Activated T-cell treated with anti-CD3 and anti-CD28 coated beads for 24 hours (primary cell): ENCODE data around the gene DNASE2.

Experiments used
- DNase-seq: peaks from one replicate; pipeline ENCODE4 v3.0.0-alpha.2; 2020; ENCODE audit warnings: low read depth

DNASE2 gene

DNA sequence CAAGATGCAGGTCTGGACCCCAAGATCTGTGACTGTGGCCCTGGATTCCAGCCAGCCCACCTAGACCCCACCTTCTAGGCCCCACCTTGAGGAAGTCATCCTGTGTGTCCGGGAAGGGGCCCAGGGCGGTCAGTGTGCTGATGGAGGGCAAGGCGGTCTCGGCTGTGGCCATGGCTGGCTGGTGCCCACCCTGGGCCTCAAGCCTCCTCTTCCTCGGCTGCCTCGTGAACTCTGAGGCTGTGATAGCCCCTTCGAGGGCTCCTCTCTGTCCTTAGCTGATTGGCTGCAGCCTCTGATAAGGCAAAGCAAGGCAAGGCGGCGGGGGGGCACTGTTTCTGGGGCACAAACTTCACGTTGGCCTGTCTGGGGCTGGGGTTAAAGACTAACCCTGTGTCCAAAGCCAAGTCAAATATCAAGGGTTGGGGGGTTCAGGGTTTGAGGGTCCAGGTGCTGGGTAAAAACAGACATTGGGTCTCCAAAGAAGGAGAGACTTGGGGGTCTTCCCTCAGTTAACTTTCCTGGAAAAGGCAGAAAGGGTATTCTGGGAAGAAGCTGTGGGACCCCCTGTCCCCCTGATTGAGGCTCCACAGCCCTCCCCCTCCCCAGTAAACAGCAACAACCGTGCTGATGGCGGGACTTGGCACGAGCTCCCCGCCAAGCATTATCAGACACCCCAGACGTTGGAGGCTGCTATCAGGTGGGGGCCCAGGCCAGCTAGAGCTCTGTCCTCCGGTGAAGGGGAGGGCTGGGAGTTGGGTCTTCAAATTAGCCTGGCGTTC, 5.9 kb upstream of the DNASE2 start, which contains the start of gene KLF1:
Gene KLF1 (minus strand): TSS at position 233 of the 779 bp plus-strand sequence. CDS start 61 bp downstream, at position 172.
- no peak for DNase-seq

GRCh38 chr19:12886651-12886968, 5.4 kb upstream of the DNASE2 start:
- DNase-seq, result no peak

DNA sequence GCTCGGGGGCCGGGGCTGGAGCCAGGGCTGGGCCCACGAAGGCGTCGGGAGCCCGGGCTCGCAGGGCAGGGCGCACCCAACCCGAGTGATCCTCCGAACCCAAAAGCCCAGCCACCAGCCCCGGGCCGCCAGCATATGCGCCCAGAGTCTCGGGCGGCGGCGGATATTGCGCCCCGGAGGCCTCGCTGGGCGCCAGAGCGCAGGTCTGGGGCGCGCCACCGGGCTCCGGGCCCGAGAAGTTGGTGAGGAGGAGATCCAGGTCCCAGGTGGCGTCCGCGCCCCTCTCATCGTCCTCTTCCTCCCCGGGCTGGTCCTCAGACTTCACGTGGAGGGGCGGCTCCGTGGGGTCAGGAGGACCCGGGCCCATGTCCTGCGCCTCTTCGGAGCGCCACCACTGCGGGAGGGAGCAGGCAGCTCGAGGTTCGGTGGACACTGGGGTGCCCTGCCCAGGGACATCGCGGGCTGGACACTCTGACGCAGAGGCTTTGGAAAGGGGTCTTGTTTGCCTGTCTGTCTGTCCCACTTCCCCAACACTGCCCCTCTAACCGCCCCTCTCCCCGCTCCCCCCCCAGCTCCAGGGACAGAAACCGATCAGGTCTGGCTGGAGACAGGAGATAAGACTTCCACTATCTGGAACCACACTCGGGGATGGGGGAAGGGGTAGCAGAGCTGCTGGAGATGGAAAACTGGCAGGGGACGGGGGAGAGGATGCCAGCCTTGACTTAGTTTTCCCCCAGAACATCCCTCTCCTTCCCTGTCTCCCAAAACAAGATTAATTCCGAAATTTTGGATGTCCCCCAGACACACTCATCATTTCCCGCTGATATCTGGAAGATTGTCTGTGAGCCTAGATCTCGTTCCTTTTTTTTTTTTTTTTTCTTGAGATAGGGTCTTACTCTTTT, 4.8 kb upstream of the DNASE2 start:
- DNase-seq, result no peak

DNA sequence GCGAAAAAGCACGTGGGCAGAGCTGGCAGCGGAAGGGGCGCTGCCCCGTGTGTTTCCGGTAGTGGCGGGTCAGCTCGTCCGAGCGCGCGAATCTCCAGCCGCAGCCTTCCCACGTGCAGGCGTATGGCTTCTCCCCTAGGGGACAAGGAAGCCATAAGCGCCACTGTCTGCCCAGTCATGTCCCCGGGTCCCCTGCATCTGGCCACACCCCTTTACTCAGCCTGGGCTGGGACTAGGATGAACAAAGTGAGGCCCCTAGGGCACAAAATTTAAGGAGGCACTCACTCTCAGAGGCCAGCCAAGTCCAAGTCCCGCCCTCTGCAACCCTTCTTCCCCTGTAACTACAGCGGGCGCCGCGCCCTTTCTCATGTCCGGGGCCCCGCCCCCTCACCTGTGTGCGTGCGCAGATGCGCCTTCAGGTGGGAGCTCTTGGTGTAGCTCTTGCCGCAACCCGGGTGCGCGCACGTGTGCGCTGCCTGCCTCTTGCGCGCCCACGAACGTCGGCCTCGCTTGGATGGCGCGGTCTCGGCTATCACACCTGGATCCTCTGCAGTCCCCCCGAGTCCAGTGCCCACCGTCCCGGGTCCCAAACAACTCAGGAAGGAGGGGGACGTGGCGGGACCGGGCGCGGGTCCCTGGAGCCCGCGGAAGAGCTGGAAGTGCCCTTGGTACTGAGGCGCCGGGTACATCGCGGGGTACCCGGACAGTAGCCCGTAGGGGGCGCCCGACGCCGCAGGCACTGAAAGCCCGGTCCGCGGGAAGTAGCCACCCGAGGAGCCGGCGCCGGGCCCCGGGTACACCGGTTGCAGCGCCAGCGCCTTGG, 3.9 kb upstream of the DNASE2 start:
- peak; percentile 86 for DNase-seq

GRCh38 chr19:12884627-12884925, 3.3 kb upstream of the DNASE2 start:
- DNase-seq, result no peak

- DNase-seq, result no peak
Measured at GRCh38 chr19:12884202-12884601, 3.0 kb upstream of the DNASE2 start.

DNA sequence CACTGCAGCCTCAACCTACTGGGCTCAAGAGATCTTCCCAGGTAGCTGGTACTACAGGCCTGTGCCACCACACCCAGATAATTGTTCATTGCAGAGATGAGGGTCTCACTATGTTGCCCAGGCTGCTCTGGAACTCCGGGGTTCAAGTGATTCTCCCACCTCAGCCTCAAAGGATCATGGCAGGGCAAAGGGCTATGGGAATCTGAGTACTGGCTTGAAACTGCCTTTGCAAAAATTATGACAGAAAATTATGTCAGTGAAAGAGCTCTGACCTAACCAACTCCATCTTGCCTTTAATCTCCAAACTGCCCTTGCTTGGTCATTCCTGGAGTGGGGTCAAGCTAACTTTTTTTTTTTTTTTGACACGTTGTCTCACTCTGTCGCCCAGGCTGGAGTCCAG, 1.3 kb upstream of the DNASE2 start:
- no peak for DNase-seq

DNA sequence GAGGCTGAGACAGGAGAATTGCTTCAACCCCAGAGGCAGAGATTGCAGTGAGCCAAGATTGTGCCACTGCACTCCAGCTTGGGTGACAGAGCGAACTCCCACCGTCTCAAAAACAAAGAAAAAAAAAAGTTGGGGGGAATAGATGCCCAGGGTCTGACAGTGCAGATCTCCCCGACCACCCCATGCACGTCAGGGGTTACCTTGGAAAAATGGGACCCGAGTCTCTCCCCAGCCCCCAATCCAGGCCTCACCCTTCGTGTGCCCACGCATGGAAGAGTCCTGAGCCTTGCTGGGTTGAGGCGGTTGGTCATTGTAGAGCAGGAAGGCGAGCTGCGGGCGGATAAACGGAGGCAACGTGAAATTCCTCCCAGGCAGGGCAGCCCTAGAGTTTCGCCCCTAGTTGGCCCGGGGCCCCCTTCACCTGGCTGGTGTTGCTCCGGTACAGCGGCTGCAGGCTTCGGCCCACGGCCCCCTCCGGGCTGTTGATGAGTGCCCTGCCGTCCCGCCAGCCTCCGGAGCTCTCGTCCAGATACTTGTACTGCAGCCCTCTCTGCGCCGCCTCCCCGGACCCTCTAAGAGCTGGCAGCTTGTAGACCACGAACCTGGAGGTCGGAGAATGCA, 588 bp downstream of the DNASE2 start:
- DNase-seq, result no peak

DNA sequence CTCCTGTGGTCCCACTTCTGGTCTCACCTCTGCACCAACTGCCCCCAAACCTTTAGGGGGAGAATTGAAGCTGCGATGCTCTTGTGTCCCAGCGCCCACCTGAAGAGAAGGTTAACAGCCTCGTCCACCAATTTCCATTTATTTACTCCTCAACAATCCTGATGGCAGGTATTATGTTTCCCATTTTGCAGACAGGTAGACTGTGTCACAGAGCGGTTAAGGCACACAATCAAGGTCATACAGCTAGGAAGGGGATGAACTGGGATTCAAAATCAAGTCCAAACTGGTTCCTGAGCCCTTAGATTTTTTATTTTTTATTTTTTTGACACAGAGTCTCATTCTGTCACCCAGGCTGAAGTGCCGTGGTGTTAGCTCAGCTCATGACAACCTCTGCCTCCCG, 6.2 kb downstream of the DNASE2 start:
- DNase-seq, result no peak

- no peak for DNase-seq
Measured at GRCh38 chr19:12873891-12874745, 7.1 kb downstream of the DNASE2 start.

DNA sequence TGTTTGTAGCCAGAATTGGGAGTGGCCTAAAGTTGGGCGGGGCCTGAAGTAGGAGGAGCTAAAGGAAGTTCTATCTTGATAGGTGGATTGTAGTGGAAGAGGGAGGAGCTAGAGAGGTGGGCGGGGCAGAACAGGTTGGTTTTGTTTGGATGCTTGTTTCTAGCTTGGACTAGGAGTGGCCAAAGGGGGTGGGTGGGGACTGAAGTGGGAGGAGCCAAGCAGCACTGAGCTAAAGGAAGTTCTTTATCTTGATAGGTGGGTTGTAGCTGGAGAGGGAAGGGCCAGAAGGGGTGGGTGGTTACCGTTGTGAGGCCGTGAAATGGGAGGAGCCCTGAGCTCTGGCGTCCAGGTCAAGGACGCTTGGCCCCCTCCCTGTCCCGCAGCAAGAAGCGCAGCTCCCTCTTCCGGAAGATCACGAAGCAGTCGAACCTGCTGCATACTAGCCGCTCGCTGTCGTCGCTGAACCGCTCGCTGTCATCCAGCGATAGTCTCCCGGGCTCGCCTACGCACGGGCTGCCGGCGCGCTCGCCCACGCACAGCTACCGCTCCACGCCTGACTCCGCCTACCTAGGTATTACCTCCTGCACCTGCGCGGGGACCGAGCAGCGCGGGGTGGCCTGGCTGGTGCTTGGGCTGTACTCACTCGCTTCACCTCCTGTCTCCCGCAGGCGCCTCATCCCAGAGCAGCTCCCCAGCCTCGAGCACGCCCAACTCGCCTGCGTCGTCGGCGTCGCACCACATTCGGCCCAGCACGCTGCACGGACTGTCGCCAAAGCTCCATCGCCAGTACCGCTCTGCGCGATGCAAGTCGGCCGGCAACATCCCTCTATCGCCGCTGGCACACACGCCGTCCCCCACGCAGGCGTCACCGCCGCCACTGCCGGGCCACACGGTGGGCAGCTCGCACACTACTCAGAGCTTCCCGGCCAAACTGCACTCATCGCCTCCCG, 8.0 kb downstream of the DNASE2 start:
- no peak for DNase-seq

GRCh38 chr19:12872255-12872654, 9.0 kb downstream of the DNASE2 start:
- no peak for DNase-seq

- DNase-seq, result no peak
Measured at GRCh38 chr19:12871681-12872080, 9.6 kb downstream of the DNASE2 start.

DNA sequence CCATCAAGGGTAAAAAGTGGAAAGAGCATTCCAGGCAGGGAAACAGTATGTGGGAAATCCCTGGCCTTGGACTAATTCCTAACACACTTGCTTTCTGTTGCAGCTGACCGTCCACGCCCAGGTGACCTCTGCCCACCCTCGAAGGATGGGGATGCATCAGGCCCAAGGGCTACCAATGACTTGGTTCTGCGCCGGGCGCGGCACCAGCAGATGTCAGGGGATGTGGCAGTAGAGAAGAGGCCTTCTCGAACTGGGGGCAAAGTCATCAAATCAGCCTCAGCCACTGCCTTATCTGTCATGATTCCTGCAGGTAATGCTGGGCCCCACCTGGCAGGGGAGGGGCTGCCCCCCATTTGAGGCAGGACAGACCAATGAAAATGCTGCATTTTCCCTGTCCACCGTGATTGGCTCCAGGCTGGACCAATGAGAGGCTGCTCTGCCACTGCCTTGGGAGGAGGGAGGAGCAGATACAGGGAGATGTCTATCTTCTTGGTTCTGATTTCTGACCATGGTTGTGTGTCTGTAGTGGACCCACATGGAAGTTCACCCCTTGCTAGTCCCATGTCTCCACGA, 12.6 kb downstream of the DNASE2 start:
- no peak for DNase-seq

DNA sequence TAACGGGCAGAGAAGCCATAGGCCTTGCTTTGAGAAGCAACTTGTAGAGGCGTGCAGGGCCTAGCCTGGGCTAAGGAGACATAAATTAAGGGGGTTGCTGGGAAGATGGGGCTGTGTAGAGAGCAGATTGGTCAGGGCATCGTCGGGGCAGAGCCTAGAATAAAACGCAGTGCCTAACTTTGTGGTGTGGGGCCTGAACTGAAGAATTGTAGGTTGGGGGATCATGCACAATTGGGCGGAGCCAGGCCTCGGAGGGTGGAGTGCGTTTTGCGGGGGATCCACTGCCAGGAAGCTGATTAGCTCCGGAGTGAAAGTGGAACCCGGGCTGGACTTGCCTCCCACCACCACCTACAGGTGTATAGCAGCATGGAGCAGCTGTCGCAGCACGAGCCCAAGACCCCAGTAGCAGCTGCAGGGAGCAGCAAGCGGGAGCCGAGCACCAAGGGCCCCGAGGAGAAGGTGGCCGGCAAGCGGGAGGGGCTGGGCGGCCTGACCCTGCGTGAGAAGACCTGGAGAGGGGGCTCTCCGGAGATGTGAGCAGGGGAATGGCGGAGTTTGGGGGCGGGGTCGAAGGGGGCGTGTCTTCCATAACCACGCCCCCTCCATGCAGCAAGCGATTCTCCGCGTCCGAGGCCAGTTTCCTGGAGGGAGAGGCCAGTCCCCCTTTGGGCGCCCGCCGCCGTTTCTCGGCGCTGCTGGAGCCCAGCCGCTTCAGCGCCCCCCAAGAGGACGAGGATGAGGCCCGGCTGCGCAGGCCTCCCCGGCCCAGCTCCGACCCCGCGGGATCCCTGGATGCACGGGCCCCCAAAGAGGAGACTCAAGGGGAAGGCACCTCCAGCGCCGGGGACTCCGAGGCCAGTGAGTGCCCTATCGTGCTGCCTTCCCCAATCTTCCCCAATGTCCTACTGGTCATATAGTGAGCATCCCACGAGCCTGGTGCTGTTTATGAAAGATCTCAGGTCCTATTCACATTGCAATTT, 13.8 kb downstream of the DNASE2 start:
- peak; percentile 61 for DNase-seq

- DNase-seq, result no peak
Measured at GRCh38 chr19:12866416-12867119, 14.7 kb downstream of the DNASE2 start.

DNA sequence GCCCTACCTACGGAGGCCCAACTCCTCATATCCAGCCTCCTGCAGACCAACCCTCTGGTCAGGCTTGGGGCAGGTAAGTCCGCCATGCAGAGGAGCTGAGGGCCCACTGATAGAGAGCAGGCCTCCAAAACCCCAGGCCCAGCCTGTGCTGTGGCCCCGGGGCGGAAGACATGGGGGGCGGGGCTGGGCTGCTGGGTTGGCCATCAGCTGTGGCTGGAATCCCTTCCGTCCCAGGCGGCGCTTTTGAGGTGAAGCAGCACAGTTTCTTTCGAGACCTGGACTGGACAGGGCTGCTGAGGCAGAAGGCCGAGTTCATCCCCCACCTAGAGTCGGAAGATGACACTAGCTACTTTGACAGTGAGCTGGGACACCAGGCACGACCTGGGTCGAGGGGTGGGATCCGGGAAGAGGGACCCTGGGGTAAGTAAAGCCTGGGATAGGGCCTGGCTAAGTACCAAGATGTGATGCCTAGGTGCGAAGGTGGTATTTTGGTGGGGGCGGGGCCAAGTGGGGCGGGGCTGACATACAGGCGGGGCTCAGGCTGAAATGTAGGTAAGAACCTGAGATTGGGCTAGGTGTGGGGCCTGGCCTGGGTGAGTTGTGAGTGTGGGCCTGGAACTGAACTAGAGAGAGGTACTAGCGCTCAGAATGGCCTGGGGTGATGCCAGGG, 15.4 kb downstream of the DNASE2 start:
- DNase-seq, result no peak
